HG03571 (cell line): Measurements from ENCODE around the gene PBLD.
"Not testable (repeated sequence)": the region's sequence is repeated elsewhere in the genome, so short reads cannot be mapped to it uniquely, and the experiment has no call there.

Experiments
- ATAC-seq: cut with Tn5 transposase; IDR thresholded peaks from one replicate; pipeline ENCODE4 v1.9.1; 2021; ENCODE audit not compliant: unreplicated experiment

PBLD gene

GRCh38 chr10:68331455-68332258 is 1.1 kb downstream of the PBLD start, which contains the start of gene HNRNPH3:
Gene HNRNPH3, plus strand, starts transcription at chr10:68332064. Its CDS starts 5,158 bp downstream, at chr10:68337222.
- peak; percentile 75 for ATAC-seq

DNA sequence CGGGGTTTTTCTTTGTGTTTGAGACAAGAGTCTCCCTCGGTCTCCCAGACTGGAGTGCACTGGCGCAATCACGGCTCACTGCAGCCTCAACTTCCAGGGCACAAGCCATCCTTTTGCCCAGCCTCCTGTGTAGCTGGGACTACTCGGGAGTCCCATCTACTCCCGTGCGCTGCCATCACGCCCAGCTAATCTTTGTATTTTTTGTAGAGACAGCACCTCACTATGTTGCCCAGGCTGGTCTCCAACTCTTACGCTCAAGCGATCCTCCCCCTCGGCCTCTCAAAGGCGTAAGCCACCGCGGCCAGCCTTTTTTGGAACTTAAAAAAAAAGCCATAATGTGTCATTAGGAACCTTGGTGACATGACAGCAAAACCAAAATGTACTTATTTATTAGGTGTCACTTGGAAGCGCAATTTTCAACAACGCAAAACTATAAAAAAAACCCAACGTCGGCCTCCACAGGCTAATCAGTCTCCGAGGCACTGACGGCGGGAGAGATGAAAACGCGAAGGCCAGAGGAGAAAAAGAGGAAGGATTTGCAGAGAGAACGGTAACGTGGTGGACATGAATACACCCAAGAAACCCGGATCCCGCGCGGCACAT is 1.8 kb downstream of the PBLD start:
- no peak for ATAC-seq

DNA sequence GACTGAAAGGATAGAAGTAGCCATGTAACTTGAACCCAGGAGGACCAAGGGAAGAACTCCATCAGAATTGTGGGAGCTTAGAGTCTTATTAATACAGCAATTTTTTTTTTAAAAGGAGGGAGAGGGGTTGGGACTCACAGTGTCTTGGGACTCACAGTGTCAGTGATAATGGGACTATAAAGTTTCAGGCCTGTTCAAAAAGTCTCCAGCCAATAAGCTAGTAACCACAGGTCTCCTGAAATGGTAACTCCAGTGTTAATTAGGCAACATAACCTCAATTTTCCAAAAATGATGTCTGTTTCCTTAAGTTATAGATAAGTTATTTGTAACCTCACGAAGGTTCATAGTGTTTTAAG is 3.2 kb downstream of the PBLD start:
- no peak for ATAC-seq

GRCh38 chr10:68327889-68328786 is 4.6 kb downstream of the PBLD start:
- ATAC-seq, result no peak

DNA sequence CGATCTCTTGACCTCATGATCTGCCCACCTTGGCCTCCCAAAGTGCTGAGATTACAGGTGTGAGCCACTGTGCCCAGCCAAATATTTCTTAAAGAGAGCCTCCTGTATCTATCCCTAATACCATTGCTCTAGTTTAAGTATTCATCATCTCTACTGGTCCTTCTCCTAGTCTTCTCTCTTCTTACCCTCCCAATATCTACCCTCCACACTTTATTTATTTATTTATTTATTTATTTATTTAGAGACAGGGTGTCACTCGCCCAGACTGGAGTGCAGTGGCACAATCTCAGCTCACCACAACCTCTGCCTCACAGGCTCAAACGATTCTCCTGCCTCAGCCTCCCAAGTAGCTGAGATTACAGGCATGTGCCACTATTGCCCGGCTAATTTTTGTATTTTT is 8.3 kb downstream of the PBLD start:
- not testable (repeated sequence) for ATAC-seq

DNA sequence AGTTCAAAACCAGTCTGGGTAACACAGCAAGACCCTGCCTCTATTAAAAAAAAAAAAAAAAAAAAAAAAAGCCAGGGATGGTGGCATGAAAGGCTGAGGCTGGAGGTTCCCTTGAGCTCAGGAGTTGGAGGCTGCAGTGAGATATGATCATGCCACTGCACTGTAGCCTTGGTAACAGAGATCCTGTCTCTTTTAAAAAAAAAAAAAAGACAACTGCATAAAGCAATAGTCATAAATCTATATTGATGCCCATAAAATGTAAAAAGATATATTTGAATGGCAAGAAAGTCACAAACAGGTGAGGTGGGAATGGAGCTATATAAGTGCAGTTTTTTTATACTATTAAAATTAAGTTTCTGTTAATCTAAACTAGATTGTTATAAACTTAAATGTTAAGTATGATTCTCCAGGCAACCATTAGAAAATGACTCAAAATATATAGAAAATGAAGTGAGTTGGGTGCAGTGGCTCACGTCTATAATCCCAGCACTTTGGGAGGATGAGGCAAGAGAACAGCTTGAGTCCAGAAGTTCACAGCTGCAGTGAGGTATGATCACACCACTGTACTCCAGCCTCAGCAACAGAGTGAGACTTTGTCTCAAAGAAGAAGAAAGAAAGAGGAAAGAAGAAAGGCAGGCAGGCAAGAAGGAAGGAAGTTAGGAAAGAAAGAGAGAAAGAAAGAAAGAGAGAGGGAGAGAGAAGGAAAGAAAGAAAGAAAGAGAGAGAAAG is 14.2 kb downstream of the PBLD start:
- no peak for ATAC-seq

GRCh38 chr10:68315582-68315981 is 17.1 kb downstream of the PBLD start:
- ATAC-seq, result no peak

DNA sequence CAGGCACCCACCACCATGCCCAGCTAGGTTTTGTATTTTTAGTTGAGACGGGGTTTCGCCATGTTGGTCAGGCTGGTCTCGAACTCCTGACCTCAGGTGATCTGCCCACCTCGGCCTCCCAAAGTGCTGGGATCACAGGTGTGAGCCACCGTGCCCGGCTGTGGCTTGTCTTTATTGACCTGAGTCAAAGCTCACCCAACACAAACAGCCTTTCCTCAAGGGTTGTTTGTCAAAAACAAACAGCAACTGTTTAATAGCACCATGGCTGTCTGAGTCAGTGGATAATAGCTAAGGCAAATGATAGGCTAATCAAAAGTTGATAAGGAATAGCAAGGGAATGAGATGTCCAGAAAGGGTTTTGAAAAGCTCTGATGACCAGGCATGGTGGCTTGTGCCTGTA is 17.8 kb downstream of the PBLD start:
- not testable (repeated sequence) for ATAC-seq

- ATAC-seq, result no peak
Measured at GRCh38 chr10:68310531-68310930, 22.2 kb downstream of the PBLD start.

DNA sequence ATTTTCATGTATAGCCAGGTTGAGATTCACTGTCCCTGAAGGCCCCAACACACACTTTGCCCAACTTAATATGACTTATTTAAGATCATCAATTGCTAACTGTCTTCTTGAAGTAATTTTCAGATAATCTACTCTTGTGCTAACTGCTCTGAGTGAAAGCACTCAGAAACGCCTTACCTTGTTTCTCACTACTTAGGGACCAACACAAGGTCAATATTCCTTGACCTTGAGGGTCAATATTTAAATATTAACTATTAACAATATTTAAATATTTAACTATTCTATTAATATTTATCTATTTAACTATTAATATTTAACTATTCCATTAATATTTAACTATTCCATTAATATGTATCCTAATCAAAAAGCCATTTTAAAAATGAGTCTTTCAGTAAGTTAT is 26.9 kb downstream of the PBLD start:
- ATAC-seq, result no peak

GRCh38 chr10:68303849-68304412 is 28.8 kb downstream of the PBLD start:
- no peak for ATAC-seq

DNA sequence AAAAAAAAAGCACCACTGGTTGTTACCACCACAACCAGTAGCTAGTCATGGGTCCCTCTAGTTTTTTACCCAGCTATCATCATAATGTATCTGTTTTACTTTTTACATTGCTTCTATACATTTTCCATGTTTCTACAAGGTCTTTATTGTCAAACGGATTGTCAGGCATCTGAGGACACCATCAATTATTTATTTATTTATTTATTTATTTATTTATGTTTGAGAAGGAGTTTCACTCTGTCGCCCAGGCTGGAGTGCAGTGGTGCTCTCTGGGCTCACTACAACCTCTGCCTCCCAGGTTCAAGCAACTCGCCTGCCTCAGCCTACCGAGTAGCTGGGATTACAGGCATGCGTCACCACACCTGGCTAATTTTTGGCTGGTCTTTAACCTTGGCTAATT is 29.9 kb downstream of the PBLD start:
- ATAC-seq, result no peak

DNA sequence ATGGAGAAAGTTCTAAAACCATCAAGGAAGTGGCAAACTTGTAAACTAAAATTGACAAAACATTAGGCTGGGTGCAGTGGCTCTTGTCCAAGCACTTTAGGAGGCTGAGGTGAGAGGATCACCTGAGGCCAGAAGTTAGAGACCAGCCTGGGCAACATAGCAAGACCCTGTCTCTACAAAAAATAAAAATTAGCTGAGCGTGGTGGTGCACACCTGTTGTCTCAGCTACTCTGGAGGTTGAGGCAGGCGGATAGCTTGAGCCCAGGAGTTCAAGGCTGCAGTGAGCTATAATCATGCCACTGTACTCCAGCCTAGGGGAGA is 30.3 kb downstream of the PBLD start:
- no peak for ATAC-seq

GRCh38 chr10:68301790-68302502 is 30.8 kb downstream of the PBLD start:
- no peak for ATAC-seq

- no peak for ATAC-seq
Measured at GRCh38 chr10:68301301-68301700, 31.4 kb downstream of the PBLD start.

GRCh38 chr10:68296843-68297663 is 35.7 kb downstream of the PBLD start:
- ATAC-seq, result no peak

DNA sequence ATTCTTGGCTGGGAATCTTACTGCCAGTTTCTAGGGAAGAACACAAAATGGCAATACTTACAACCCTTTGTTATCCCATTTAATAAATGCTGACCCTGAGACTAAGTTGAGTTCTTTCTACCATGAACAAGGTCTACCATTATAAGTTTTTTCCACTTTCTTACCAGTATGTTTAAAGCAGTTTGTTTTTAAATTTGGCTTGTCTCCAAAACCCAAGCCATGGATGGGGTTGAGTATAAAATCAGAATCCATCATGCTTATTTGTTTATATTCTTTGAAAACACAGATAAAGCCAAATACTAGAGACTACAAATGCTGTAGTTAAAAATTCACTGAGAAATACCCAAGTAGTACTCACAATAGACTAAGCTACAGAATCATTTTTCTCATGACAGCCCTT is 42.0 kb downstream of the PBLD start:
- ATAC-seq, result no peak

GRCh38 chr10:68288717-68289116 is 44.0 kb downstream of the PBLD start:
- no peak for ATAC-seq
